GM21576 (cell line): ENCODE measurements around the gene WDR89.
"Not testable (repeated sequence)": the region's sequence is repeated elsewhere in the genome, so short reads cannot be mapped to it uniquely, and the experiment has no call there.

Source experiments
- ATAC-seq: cut with Tn5 transposase; IDR thresholded peaks from one replicate; pipeline ENCODE4 v1.9.1; 2021; ENCODE audit warnings: mild to moderate bottlenecking, moderate library complexity; ENCODE audit not compliant: unreplicated experiment

The WDR89 gene

GRCh38 chr14:63598807-63599206 lies 42.9 kb downstream of the WDR89 start:
- ATAC-seq, result no peak

- no peak for ATAC-seq
These were observed 44.5 kb downstream of the WDR89 start for GRCh38 chr14:63596998-63597658.

- ATAC-seq, result no peak
These were observed 47.0 kb downstream of the WDR89 start for GRCh38 chr14:63594455-63595372.

GRCh38 chr14:63583046-63583445 lies 58.6 kb downstream of the WDR89 start:
- ATAC-seq, result not testable (repeated sequence)

- no peak for ATAC-seq
These were observed 60.2 kb downstream of the WDR89 start for GRCh38 chr14:63581491-63581890.

- no peak for ATAC-seq
These were observed 63.4 kb downstream of the WDR89 start for GRCh38 chr14:63578300-63578699.

- ATAC-seq, result no peak
These were observed 68.1 kb downstream of the WDR89 start for GRCh38 chr14:63573581-63573980.

GRCh38 chr14:63565448-63565847 lies 76.2 kb downstream of the WDR89 start:
- no peak for ATAC-seq

- ATAC-seq, result no peak
These were observed 77.4 kb downstream of the WDR89 start for GRCh38 chr14:63564318-63564717.

- no peak for ATAC-seq
These were observed 78.2 kb downstream of the WDR89 start for GRCh38 chr14:63563370-63564026.

- no peak for ATAC-seq
These were observed 79.3 kb downstream of the WDR89 start for GRCh38 chr14:63562405-63562804.

- no peak for ATAC-seq
These were observed 86.1 kb downstream of the WDR89 start for GRCh38 chr14:63555572-63555971.

- ATAC-seq, result no peak
These were observed 90.3 kb downstream of the WDR89 start for GRCh38 chr14:63551332-63551731.

GRCh38 chr14:63547798-63548335 lies 93.8 kb downstream of the WDR89 start:
- no peak for ATAC-seq
